Measurements from ENCODE around the gene SLC12A7. TPM values are rescaled to one million over a fixed set of nuclear protein-coding genes. Genes with fewer than 3 reads are reported as not detected.

SLC12A7 gene
- total RNA-seq, 1 experiment from 2014 or later: 6.3 TPM

- H3K36me3 Mint-ChIP-seq (ENCODE audit: insufficient read depth, unreplicated experiment): no peaks in the 10 kb centered on the region
- no peak overlapping the region for H3K27ac Mint-ChIP-seq (ENCODE audit: low read depth, unreplicated experiment)
- BruUV-seq (replicated peaks): no TSS peak
- H3K9me3 Mint-ChIP-seq (ENCODE audit: unreplicated experiment): no peaks in the 10 kb centered on the region
- POLR2A ChIA-PET: no interaction called here
- no peaks in the 10 kb centered on the region for H3K27me3 Mint-ChIP-seq (ENCODE audit: insufficient read depth, unreplicated experiment)
- no peaks in the 10 kb centered on the region for H3K4me1 Mint-ChIP-seq (ENCODE audit: insufficient read depth, unreplicated experiment)
- no peak overlapping the region for H3K4me3 Mint-ChIP-seq (ENCODE audit: unreplicated experiment)
- no peak for TF ChIP-seq CTCF (IDR thresholded peaks at IDR 0.05; ENCODE audit: unreplicated experiment)
- intact Hi-C loops (cut with micrococcal nuclease): no loop called here
- DNase-seq (ENCODE audit: unreplicated experiment): no peak
- CTCF ChIA-PET: no interaction called here
Observed at GRCh38 chr5:1054799-1055775, 56.8 kb downstream of the SLC12A7 start.

DNA sequence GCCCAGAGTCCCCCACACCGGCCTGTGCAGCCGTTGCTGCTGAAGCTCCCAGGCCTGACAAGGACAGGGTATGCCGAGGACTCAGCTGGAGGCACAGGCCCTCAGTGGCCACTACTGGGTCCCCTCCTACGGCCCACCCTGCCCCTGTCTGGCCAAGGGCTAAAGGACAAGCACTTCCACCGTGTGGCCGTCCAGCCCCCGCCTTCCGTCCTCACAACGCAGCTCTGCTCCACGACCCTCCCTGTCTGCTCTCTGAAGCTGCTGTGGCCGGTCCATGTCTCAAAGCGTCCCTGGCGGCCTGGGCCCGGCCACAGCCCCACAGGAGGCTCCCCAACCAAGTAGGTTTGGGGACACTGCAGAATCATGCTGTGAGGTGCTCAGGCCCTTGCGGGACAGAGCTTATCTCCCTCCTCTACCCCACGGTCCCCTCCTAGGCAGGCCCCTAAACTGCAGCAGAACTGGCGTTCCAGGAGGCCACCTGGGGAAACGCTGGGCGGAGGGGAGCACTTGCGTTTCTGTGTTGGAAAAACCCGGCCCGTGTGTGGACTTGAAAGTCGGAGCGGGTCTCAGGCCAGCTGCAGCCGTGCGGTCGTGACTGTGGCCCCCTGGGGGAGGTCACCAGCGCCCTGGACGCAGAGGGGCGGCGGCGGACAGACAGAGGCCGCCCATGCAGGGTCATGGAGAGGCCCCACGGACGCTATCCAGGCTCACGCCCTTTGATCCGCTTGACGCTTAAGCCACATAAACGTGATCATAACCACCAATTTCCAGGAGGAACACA, 57.7 kb downstream of the SLC12A7 start:
- no peaks in the 10 kb centered on the region for H3K9me3 Mint-ChIP-seq (ENCODE audit: unreplicated experiment)
- DNase-seq (ENCODE audit: unreplicated experiment): no peak
- TF ChIP-seq CTCF (IDR thresholded peaks at IDR 0.05; ENCODE audit: unreplicated experiment): no peak
- intact Hi-C loops (cut with micrococcal nuclease): no loop called here
- no TSS peak for BruUV-seq (replicated peaks)
- no peaks in the 10 kb centered on the region for H3K36me3 Mint-ChIP-seq (ENCODE audit: insufficient read depth, unreplicated experiment)
- CTCF ChIA-PET: interaction anchor here (0.7 kb wide), 1 partner anchor 490 kb away, joined by 3 read pairs; no protein-coding TSS in a partner anchor
- POLR2A ChIA-PET: no interaction called here
- H3K27ac Mint-ChIP-seq (ENCODE audit: low read depth, unreplicated experiment): no peak overlapping the region
- no peak overlapping the region for H3K4me3 Mint-ChIP-seq (ENCODE audit: unreplicated experiment)
- H3K4me1 Mint-ChIP-seq (ENCODE audit: insufficient read depth, unreplicated experiment): no peaks in the 10 kb centered on the region
- H3K27me3 Mint-ChIP-seq (ENCODE audit: insufficient read depth, unreplicated experiment): no peaks in the 10 kb centered on the region

DNA sequence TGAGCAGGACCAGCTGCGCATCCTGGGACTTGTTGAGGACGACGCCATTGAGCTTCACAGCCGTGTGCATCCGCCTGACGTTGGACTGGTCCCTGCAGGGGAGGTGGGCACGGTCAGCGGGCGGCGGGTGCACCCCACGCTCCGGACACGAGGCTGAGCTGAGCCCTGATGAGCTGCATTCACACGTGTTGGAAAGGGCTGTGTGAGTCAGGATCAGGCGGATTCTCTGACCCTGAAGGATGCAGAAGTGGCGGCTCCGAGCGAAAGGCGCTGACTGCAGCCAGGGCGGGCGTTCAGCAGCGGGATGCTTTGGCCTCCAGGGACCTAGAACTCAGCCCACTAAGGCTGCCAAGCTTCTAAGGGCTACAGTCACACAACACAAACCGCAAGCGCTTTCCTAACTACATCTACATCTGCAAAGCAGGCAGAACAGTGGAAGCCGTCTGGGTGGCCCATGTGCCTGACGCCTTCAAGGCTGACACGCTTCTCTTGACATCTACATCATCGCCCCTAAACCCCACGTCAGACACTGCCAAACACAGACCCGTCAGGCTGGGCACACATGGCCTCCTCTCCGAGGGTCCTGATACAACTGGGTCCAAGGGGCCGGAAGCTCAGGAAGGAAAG, 58.4 kb downstream of the SLC12A7 start:
- Mint-ChIP-seq H3K4me3 (ENCODE audit: unreplicated experiment) (no peak overlapping the region), H3K4me1 (ENCODE audit: insufficient read depth, unreplicated experiment) (no peaks in the 10 kb centered on the region), H3K36me3 (ENCODE audit: insufficient read depth, unreplicated experiment) (no peaks in the 10 kb centered on the region), H3K27me3 (ENCODE audit: insufficient read depth, unreplicated experiment) (no peaks in the 10 kb centered on the region), H3K9me3 (ENCODE audit: unreplicated experiment) (peaks cover 2% of the 10 kb centered on the region), H3K27ac (ENCODE audit: low read depth, unreplicated experiment) (no peak overlapping the region)
- no TSS peak for BruUV-seq (replicated peaks)
- CTCF ChIA-PET: interaction anchor here (0.7 kb wide), 1 partner anchor 491 kb away, joined by 3 read pairs; no protein-coding TSS in a partner anchor
- no peak for DNase-seq (ENCODE audit: unreplicated experiment)
- intact Hi-C loops (cut with micrococcal nuclease): no loop called here
- no peak for TF ChIP-seq CTCF (IDR thresholded peaks at IDR 0.05; ENCODE audit: unreplicated experiment)
- POLR2A ChIA-PET: no interaction called here

All from MCF 10A (cell line).